Measurements from ENCODE around the gene SPTSSB.
A peak's percentile ranks its signal among the peaks of the same experiment; 100 is the strongest.

SPTSSB gene

DNA sequence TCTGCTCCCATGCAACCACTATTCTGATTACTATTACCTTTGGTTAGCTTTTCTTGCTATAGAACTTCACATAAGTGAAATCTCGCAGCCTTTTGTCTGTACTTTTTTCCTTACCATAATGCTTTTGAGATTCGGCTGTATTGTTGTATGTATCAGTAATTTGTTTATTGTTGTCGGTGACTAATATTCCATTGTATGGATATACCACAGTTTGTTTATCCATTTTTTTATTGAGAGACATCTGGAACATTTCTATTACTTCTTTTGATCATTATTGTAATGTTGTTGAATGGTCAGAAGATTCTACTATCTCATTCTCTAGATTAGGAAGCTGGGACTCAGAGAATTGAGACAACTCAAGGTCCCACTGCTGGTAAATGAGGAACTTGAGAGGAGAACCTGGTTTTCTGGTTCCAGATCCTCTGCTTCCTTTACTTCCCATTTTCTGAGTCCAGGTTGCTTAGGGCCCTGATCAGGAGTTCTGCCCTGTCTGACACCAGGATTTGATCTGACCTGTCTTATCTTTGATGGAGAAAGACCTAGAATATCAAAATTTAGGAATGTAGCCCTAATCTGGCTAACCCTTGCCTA, 18.2 kb upstream of the SPTSSB start:
- DNase-seq, result no peak

DNA sequence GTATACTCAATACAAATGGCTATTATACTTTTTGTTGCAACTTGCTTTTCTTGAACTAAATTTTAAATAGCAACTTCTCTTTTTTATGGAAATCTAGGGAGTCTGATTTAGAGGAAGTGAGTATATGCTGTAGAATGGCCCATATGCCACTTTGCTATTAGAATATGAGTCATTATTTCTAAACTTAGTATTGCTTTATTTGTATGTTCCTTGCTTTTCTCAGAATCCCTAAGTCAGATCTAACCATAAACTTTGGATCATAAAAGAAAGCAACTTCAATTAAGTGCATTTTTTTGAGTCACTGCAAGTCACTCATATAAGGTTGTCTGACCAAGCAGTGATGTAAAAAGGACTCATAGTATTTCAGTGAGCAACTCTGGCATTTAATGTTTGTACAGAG, 17.5 kb upstream of the SPTSSB start:
- no peak for DNase-seq

GRCh38 chr3:161386991-161387770, 15.9 kb upstream of the SPTSSB start:
- no peak for DNase-seq

GRCh38 chr3:161372321-161373260, 1.3 kb upstream of the SPTSSB start:
- DNase-seq, result no peak

DNA sequence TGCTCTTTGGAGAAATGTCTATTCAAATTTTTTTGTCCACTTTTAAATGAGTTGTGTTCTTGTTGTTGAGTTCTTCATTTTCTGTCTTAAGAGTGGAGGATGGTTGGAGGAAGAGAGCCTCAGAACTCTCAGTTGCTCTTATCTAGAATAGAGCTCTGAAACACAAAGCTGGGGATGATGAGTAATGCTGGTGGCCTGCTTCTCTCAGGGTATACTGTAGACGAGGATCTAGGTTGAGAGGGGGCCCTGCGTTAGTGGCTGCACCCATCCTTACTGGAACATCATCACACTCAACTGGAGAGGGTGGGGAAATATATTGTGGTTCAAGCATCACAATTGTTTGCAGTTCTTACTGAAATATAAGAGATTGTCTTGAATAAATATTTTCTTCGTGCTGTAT, 1.8 kb downstream of the SPTSSB start:
- no peak for DNase-seq

DNA sequence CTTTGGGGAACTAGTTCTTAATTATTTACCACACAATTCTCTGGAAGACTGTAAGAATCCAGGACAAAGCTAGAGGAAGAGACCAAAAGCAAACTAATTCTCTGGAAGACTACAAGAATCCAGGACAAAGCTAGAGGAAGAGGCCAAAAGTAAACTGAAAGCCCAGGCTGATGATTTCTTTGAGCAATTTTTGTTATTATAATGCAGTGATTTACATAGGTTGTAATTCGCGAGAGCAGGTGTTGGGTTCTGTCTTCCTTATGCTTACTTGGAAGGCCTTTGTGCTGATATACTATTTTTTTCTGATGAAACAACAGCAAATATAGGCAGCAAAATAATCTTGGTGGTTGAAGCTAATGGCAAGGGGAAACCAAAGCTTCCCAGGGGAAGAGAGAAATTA, 5.2 kb downstream of the SPTSSB start:
- no peak for DNase-seq

DNA sequence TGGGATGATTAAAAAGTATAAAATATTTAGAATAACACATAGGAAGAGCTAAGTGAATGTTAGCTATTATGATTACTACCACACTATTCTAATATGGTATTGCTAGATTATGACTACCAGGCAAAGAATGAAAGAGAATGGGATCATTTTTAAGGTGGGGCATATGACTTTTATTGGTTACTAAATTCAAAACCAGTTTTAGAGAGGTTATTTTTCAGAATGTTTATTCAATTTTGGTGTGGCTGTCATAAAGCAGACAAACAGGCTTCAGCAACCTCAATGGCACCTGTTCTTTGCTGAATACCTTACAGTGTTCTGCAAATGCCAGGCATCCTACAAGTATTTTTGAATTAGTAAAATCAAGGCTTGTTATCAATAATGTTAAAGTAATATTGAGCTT, 12.8 kb downstream of the SPTSSB start:
- DNase-seq, result no peak

GRCh38 chr3:161356287-161356686, 15.0 kb downstream of the SPTSSB start:
- no peak for DNase-seq

DNA sequence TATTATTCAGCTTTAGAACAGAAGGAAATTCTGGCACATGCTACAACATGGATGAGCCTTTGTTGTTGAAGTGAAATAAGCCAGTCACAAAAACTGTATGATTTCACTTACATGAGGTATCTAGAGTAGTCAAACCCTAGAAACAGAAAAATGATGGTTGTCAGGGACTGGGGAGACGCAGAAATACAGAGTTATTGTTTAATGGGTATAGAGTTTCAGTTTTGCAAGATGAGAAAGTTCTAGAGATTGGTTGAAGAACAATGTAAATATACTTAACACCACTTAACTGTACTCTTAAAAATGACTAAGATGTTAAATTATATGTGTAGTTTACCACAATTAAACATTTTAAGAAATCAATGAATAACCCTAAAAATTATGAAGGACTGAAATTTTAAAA, 15.8 kb downstream of the SPTSSB start:
- no peak for DNase-seq

DNA sequence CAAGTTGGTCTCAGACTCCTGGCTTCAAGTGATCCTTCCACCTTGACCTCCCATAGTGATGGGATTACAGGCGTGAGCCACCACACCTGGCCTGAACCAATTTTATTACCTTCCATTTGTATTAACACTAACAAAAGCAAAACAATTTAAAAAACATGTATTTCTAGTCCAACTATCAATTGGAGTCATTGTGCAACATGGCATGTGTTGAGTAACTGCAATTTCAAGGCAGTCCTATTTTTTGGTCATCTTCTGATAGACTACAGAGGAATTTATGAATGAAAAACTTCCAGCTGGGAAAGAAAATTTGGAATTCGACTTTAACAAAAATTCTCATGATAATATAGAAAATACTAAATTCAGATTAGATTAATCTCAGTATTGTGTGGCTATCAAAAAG, 16.8 kb downstream of the SPTSSB start:
- no peak for DNase-seq

- no peak for DNase-seq
Measured at GRCh38 chr3:161351330-161351729, 20.0 kb downstream of the SPTSSB start.

DNA sequence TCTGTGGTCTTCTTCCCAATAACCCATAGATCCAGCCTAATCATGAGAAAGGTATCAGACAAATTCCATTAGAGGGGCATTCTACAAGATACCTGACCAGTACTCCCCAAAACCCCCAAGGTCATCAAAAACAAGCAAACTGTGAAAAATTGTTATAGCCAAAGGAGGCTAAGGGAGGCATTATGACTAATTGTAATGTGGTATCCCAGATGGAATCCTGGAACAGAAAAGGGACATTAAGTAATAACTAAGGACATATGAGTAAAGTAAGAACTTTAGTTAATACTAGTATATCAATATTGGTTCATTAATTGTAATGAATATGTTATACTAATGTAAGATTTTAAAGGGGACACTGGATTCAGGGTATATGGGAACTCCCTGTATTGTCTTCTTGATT, 20.4 kb downstream of the SPTSSB start:
- DNase-seq, result no peak

GRCh38 chr3:161349529-161350312, 21.6 kb downstream of the SPTSSB start:
- peak; percentile 14 for DNase-seq

GRCh38 chr3:161348796-161349400, 22.4 kb downstream of the SPTSSB start:
- no peak for DNase-seq

DNA sequence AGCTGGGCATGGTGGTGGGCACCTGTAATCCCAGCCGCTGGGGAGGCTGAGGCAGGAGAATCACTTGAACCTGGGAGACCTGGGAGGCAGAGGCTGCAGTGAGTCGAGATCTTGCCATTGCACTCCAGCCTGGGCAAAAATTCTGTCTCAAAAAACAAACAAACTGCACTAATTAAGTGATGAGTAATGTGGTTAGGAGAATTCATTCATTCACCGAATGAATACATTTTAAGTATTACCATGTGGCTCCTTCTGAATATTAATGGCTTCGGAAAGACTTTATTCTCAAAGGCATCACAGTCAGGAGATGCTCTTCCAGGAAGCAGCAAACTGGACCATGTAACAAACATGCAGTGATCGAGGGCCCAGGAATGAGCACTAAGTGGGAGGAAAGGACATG, 23.6 kb downstream of the SPTSSB start:
- DNase-seq, result no peak

DNA sequence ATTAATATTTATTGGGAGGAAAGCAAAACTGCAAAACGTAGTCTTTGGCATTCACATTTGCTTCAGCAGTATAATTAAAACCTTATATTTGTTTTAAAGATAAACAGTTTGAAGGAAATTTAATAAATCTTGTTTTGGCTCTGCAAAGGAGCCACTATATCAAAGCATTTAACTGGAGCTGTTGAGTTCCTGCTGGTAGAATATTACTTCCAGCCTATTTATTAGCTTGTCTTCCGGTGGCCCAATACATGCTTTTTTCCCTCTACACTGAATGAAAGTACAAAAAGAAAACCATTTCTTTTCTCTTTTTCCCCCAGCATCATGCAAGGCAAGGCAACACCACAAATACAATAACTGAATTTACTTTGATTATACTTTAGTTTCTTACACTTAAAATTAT, 26.3 kb downstream of the SPTSSB start:
- no peak for DNase-seq

GRCh38 chr3:161343986-161344385, 27.3 kb downstream of the SPTSSB start:
- DNase-seq, result no peak

- DNase-seq, result no peak
Measured at GRCh38 chr3:161343540-161343939, 27.8 kb downstream of the SPTSSB start.

DNA sequence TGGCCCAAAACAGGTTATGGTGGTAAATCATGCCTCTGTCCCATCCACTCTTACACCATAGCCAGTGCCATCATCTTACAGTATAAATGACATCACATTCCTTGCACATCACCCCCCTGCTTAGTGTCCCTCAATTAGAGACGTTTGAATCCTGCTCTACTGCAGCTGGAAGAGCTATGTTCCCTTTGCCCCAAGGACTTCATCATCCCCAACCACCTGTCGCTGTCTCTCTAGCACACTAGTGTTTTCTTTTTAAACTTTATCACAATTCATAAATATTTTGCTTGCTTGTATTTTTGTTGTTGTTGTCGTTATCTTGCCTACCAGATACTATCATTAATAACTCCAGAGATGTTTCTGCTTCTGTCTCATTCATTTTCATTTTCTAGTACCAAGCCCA, 28.7 kb downstream of the SPTSSB start:
- DNase-seq, result no peak

DNA sequence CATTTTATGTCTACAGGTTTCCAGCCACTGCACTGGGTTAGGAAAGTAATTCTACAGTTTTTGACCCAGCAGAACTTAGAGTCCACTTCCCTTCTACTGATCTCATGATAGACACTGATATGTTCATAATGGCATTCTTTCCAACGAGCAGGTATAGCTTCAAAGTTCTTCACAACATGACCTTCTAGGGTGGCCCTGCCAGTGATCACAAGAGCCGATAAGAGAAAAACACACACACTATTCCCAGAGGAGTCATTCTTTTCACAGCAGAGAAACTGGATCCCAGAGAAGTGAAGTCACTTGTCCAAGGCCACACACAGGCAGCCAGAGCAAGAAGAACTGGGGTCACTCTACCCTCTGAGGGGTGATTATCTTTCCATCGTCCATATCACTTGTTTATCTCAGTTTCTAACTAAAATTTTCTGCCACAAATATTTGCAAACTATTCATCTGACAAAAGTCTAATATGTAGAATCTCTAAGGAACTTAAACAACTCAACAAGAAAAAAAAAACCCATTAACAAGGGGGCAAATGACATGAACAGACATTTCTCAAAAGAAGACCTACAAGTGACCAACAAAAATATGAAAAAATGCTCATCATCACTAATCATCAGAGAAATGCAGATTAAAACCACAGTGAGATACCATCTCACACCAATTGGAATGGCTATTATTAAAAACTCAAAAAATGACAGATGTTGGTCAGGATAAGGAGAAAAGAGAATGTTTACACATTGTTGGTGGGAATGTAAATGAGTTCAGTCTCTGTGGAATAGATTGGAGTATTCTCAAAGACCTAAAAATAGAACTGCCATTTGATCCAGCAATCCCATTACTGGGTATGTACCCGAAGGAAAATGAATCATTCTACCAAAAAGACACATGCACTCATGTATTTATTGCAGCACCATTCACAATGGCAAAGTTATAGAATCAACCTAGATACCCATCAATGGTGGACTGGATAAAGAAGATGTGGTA, 31.5 kb downstream of the SPTSSB start:
- no peak for DNase-seq

- no peak for DNase-seq
Measured at GRCh38 chr3:161337311-161337710, 34.0 kb downstream of the SPTSSB start.
